Panc1 (cell line): ENCODE results near the gene NPW. TPM values are rescaled to one million over a fixed set of nuclear protein-coding genes. Genes with fewer than 3 reads are reported as not detected.

ENCODE experiments used
- ATAC-seq: fragments of 200-7000 bp; cut with Tn5 transposase; 2 replicates; pipeline ENCODE4 v1.9.1; 2020; ENCODE audit warnings: mild to moderate bottlenecking, moderate library complexity
- BruUV-seq: library from RNA; stranded (reverse); fragments of 400-500 nt; replicated peaks from 2 replicates; lab custom pipeline; 2021; lab: Mats Ljungman, UMichigan
- CTCF ChIA-PET: fragments of 300-600 bp; sonication (Branson Sonifier 250); formaldehyde crosslinking; loops from one replicate; lab custom pipeline; 2022; ENCODE audit warnings: antibody characterized with exemption; lab: Charles Lee
- POLR2A ChIA-PET: fragments of 300-600 bp; sonication (Branson Sonifier 250); formaldehyde crosslinking; loops from one replicate; lab custom pipeline; 2022; ENCODE audit warnings: antibody characterized with exemption; lab: Charles Lee
- DNase-seq: peaks from one replicate; pipeline ENCODE4 v3.0.0-alpha.2; 2010; ENCODE audit warnings: low read depth, low spot score
- H3K27ac ChIP-seq: 2 replicates; pipeline ENCODE4 v1.5.1; 2011; ENCODE audit warnings: mild to moderate bottlenecking, low read length, inconsistent platforms
- H3K27me3 ChIP-seq: fragments of 200-500 bp; sonication (Bioruptor generic); 2 replicates; pipeline ENCODE4 v1.6.0; 2014; ENCODE audit warnings: low read length, inconsistent platforms; ENCODE audit not compliant: control insufficient read depth, insufficient read depth
- H3K36me3 ChIP-seq: fragments of 200-500 bp; sonication (Bioruptor generic); 2 replicates; pipeline ENCODE4 v1.5.1; 2014; ENCODE audit warnings: inconsistent platforms, mild to moderate bottlenecking, low read length, moderate library complexity; ENCODE audit not compliant: control insufficient read depth, insufficient read depth
- H3K4me1 ChIP-seq: 2 replicates; pipeline ENCODE4 v1.5.1; 2011; ENCODE audit warnings: inconsistent platforms, mild to moderate bottlenecking, low read length, moderate library complexity; ENCODE audit not compliant: control insufficient read depth, insufficient read depth
- H3K4me3 ChIP-seq, 2 experiments: 2 replicates each; pipeline ENCODE4 v1.5.1; 2011 to 2012; ENCODE audit warnings: low read depth in 2 of 2, low read length in 2 of 2, mild to moderate bottlenecking in 2 of 2, inconsistent platforms in 1 of 2, moderate library complexity in 1 of 2
- H3K9me3 ChIP-seq: fragments of 200-500 bp; sonication (Bioruptor generic); 2 replicates; pipeline ENCODE4 v1.5.1; 2014; ENCODE audit warnings: low read depth, mild to moderate bottlenecking, inconsistent platforms, low read length, moderate library complexity; ENCODE audit not compliant: control insufficient read depth, insufficient read depth
- CTCF ChIP-seq: fragments of 450-650 bp; IDR thresholded peaks from 2 replicates; pipeline ENCODE4 v1.5.1; 2017; ENCODE audit warnings: mild to moderate bottlenecking
- POLR2AphosphoS5 ChIP-seq: IDR thresholded peaks from 2 replicates; pipeline ENCODE4 v1.6.1; 2012; ENCODE audit warnings: mild to moderate bottlenecking, low read depth, low read length, moderate library complexity
- REST ChIP-seq, 2 experiments: IDR thresholded peaks; 2 replicates each; pipeline ENCODE4 v1.6.1; 2011 to 2012; ENCODE audit warnings: low read depth in 2 of 2, control low read depth in 1 of 2, low read length in 1 of 2, mild to moderate bottlenecking in 1 of 2, moderate library complexity in 1 of 2; ENCODE audit not compliant: insufficient read depth in 1 of 2
- SIN3A ChIP-seq: IDR thresholded peaks from 2 replicates; pipeline ENCODE4 v1.6.1; 2012; ENCODE audit warnings: low read depth, mild to moderate bottlenecking, low read length, moderate library complexity, borderline replicate concordance; ENCODE audit not compliant: insufficient read depth
- TCF7L2 ChIP-seq: IDR thresholded peaks from 2 replicates; pipeline ENCODE4 v1.6.1; 2011; ENCODE audit warnings: mild to moderate bottlenecking, low read depth, low read length, inconsistent platforms
- in situ Hi-C: cut with HindIII; loops from 2 replicates; pipeline ENCODE4 v1.10.0; 2016; ENCODE audit warnings: low sequenced_read_pairs, low pct_unique_long_range_greater_than_20kb
- intact Hi-C: fragments of 100-400 bp; cut with micrococcal nuclease; formaldehyde crosslinking; loops from one replicate; pipeline ENCODE4 v1.10.0; 2022; ENCODE audit not compliant: unreplicated experiment
- total RNA-seq: library from RNA; stranded (reverse); gene quantifications from one replicate; pipeline ENCODE4 v1.2.1, GENCODE V29; 2021; ENCODE audit not compliant: unreplicated experiment

The NPW gene
- total RNA-seq, 1 experiment from 2014 or later: 15.3 TPM

GRCh38 chr16:2015947-2016208, 3.7 kb upstream of the NPW start:
- no TSS peak for BruUV-seq
- ChIA-PET POLR2A (no interaction called here), CTCF (no interaction called here)

GRCh38 chr16:2016407-2016922, 3.1 kb upstream of the NPW start:
- TF ChIP-seq CTCF (peak; percentile 44), REST (IDR thresholded peaks at IDR 0.05; ENCODE audit: insufficient read depth in 1 of 2, low read depth in 2 of 2, low read length in 1 of 2) (no peak)
- Histone ChIP-seq H3K4me1 (peaks cover 3% of the 10 kb centered on the region; the same call in 1 of the 2 replicates), H3K27ac (no peak overlapping the region), H3K27me3 (no peaks in the 10 kb centered on the region), H3K4me3 (no peak overlapping the region), H3K36me3 (no peaks in the 10 kb centered on the region; the same call in 1 of the 2 replicates), H3K9me3 (no peaks in the 10 kb centered on the region)
- ChIA-PET POLR2A (interaction anchor here (0.5 kb wide), 1 partner anchor 140 kb away, joined by 3 read pairs; no protein-coding TSS in a partner anchor), CTCF (no interaction called here)
- DNase-seq (no peak), ATAC-seq (no peak)
- no TSS peak for BruUV-seq
- in situ Hi-C loops: no loop called here
- intact Hi-C loops: no loop called here

More at GRCh38 chr16:2015947-2016208, 3.7 kb upstream of the NPW start:
- ATAC-seq (no peak), DNase-seq (no peak)
- Histone ChIP-seq H3K27ac (no peak overlapping the region), H3K27me3 (no peaks in the 10 kb centered on the region), H3K36me3 (no peaks in the 10 kb centered on the region; the same call in 1 of the 2 replicates), H3K4me3 (no peak overlapping the region), H3K4me1 (peaks cover 3% of the 10 kb centered on the region; the same call in 1 of the 2 replicates), H3K9me3 (no peaks in the 10 kb centered on the region)
- TF ChIP-seq POLR2AphosphoS5 (no peak), CTCF (no peak), REST (IDR thresholded peaks at IDR 0.05; ENCODE audit: insufficient read depth in 1 of 2, low read depth in 2 of 2, low read length in 1 of 2) (no peak), TCF7L2 (no peak), SIN3A (no peak)
- intact Hi-C loops: no loop called here
- in situ Hi-C loops: no loop called here
